Stimulated activated memory B cell treated with anti-CD40 and anti-IgM and Interleukin-4, amounts not matched to agents 10 μg/mL and 1 μg/mL and 100 μg/mL, for 72 hours (primary cell): Measurements from ENCODE around the gene BMP7.

Experiments used
- ATAC-seq: fragments of 150-1000 bp; cut with Tn5 transposase; 2 replicates; pipeline ENCODE4 v1.10.0; 2021
- H3K27ac Mint-ChIP-seq: one replicate; pipeline ENCODE4 v1.8.0; 2022; ENCODE audit warnings: mild to moderate bottlenecking, mixed read lengths
- H3K27me3 Mint-ChIP-seq: one replicate; pipeline ENCODE4 v1.8.0; 2022; ENCODE audit warnings: mixed read lengths
- H3K36me3 Mint-ChIP-seq: one replicate; pipeline ENCODE4 v1.8.0; 2022; ENCODE audit warnings: mixed read lengths
- H3K4me1 Mint-ChIP-seq: one replicate; pipeline ENCODE4 v1.8.0; 2022; ENCODE audit warnings: mixed read lengths
- H3K4me3 Mint-ChIP-seq: one replicate; pipeline ENCODE4 v1.8.0; 2022; ENCODE audit warnings: mild to moderate bottlenecking, moderate library complexity, mixed read lengths
- H3K9me3 Mint-ChIP-seq: one replicate; pipeline ENCODE4 v1.8.0; 2022; ENCODE audit warnings: mixed read lengths

Gene BMP7

DNA sequence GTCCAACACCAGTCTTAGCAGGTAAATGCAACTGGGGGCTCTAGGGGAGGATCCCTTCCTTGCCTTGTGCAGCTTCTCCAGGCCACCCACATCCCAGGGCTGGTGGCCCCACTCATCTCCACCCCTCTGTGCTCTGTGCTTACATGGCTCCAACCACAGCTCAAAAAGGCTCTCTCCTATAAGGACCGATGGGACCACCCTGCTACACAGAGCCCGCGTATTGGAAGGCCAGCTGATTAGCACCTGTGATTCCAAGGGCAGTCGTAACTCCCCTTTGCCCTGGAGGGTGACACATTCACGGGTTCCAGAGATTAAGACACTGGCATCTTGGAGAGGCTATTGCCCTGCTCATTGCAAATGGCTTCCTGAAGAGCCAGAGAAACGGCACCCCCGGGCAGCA lies 84.8 kb downstream of the BMP7 start:
- H3K4me1 Mint-ChIP-seq: no peaks in the 10 kb centered on the region
- peaks cover 4% of the 10 kb centered on the region for H3K9me3 Mint-ChIP-seq
- no peak for ATAC-seq
- no peak overlapping the region for H3K4me3 Mint-ChIP-seq
- H3K27me3 Mint-ChIP-seq: peaks cover 38% of the 10 kb centered on the region
- no peak overlapping the region for H3K27ac Mint-ChIP-seq
- H3K36me3 Mint-ChIP-seq: no peaks in the 10 kb centered on the region

DNA sequence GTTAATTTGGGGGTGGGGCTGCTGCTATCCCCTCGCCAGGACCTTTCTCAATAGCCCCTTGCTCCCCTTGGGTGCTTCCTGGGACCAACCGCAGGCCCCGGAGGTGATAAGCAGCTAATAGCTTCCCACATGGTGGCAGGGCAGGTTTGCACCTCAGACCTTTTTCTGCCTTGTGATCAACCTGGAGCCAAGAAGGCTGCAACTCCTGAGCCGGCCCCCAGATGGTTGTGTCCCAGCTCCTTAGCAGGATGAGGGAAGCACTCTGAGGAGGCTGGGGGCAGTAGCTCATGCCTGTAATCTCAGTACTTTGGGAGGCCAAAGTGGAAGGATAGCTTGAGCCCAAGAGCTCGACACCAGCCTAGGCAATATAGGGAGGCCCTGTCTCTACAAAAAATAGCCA lies 85.5 kb downstream of the BMP7 start:
- Mint-ChIP-seq H3K27me3 (peaks cover 38% of the 10 kb centered on the region), H3K27ac (no peak overlapping the region), H3K36me3 (no peaks in the 10 kb centered on the region), H3K4me3 (no peak overlapping the region), H3K4me1 (no peaks in the 10 kb centered on the region), H3K9me3 (peaks cover 4% of the 10 kb centered on the region)
- ATAC-seq: no peak

DNA sequence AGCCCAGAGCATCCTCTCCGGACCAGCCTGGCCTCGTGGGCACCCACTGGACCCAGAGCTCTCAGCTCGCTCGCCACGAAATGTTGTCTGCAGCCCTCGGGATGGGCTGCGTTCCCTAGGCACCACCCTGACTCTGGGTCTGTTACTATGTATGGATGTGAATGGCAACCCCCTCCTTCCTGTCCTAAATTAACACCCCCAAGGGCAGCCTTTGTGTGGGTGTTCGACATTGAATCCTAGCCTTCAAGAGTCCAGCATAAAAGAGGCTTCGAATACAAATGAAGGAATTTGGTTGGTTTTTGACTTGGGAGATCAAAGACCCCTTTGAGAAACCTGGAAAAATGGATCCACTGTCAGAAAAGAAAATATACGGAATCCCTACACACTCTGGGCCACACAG lies 86.1 kb downstream of the BMP7 start:
- Mint-ChIP-seq H3K27me3 (peaks cover 36% of the 10 kb centered on the region), H3K4me3 (no peak overlapping the region), H3K36me3 (no peaks in the 10 kb centered on the region), H3K27ac (no peak overlapping the region), H3K9me3 (peaks cover 2% of the 10 kb centered on the region), H3K4me1 (peaks cover 4% of the 10 kb centered on the region)
- ATAC-seq: no peak

DNA sequence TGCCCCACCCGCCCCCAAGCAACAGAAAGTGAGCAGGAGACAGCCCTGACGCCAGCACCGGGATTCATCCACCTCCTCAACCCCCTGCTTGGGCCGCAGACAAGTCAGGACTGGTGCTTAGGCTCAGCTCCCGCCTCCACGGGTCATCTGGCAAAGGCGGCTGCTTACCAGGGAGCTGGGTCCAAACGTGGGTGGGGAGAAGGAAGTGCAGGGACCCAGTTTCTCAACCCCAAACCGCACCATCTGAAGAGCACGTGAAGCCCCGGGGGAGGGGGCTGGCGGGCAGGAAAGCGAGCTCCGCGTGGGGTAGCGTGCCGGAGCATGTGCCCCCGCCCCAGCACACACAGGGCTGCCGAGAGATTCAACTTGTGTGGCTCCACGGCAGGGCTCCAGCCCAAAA lies 87.2 kb downstream of the BMP7 start:
- ATAC-seq: no peak
- Mint-ChIP-seq H3K4me3 (no peak overlapping the region), H3K27me3 (peaks cover 30% of the 10 kb centered on the region), H3K4me1 (peaks cover 4% of the 10 kb centered on the region), H3K36me3 (no peaks in the 10 kb centered on the region), H3K9me3 (no peaks in the 10 kb centered on the region), H3K27ac (no peak overlapping the region)

DNA sequence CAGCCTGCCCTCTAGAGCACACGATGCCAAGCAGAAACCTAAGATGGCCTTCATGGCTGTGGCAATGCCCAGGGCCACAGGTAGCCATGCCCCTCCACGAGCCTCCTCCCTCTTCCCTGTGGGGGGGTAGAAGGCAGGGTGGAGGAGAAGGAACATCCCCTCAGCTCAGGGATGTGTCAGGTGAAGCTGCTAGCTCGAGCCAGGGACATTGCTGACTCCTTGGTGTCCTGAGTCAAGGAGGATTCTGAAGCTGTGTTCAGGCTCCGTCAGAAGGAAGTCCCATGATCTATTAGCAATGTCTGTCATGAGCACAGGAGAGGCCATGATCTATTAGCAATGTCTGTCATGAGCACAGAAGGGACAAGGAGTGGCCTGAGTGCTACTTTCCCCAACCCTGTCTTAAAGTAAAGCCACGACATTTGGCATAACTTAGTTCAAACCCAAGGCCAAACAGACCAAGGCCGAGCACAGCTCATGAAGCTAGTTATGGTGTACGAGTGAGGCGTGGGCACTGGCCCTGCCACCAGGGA lies 87.8 kb downstream of the BMP7 start:
- H3K27ac Mint-ChIP-seq: no peak overlapping the region

DNA sequence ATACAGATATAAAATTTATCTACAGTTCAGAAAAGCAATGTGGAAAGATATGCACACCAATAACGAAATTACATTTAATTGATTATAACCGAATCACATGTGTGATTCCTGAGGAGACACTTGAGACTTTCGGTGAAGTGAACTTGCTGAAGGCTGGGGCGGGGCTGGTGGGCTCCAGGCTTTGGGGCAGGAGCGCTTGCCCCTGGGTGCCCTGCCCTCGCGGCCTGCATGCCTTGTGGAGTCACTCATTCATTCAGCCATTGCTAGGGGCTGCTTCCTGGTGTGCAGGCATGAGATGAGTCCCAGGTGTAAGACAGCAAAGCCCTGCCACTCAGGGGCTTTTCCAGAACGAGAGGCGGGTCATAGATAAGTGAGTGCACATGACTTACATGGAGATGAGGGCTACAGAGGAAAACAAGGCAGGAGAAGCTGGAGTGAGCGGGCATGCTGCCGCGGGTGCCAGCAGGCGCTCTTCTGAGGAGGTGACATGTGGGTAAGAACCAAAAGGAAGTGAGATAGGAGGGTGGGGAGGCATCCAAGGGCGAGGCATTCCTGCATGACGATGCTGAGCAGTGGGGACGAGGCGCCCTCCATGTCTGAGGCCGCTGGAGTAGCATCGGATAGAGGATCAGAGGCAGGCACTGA lies 88.7 kb downstream of the BMP7 start:
- Mint-ChIP-seq H3K4me1 (peaks cover 4% of the 10 kb centered on the region), H3K4me3 (no peak overlapping the region), H3K27ac (no peak overlapping the region), H3K36me3 (no peaks in the 10 kb centered on the region), H3K9me3 (no peaks in the 10 kb centered on the region), H3K27me3 (peaks cover 28% of the 10 kb centered on the region)
- no peak for ATAC-seq

More for the DNA sequence above, 87.8 kb downstream of the BMP7 start:
- no peaks in the 10 kb centered on the region for H3K9me3 Mint-ChIP-seq
- peaks cover 24% of the 10 kb centered on the region for H3K27me3 Mint-ChIP-seq
- H3K4me3 Mint-ChIP-seq: no peak overlapping the region
- H3K4me1 Mint-ChIP-seq: peaks cover 4% of the 10 kb centered on the region
- ATAC-seq: no peak
- H3K36me3 Mint-ChIP-seq: no peaks in the 10 kb centered on the region

DNA sequence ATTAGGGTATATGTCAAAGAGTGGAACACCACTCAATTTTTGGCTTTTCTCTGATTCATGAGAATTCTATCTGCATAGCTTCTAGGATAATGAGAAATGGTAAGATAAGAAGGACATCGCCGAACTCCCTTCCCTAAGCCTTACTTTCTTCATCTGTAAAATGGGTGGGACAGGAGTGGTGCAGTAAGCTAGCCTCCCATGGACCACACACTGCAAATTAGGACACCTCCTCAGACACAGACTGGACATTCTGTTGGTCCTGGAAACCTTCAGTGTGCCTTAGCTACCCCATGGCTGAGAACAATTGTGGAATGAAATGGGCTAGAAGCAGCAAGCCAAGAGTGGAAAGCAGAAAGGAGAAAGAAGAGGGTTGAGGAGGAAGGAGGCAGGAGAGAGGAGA lies 89.6 kb downstream of the BMP7 start:
- no peaks in the 10 kb centered on the region for H3K9me3 Mint-ChIP-seq
- H3K4me3 Mint-ChIP-seq: no peak overlapping the region
- no peaks in the 10 kb centered on the region for H3K36me3 Mint-ChIP-seq
- no peak for ATAC-seq
- peaks cover 4% of the 10 kb centered on the region for H3K4me1 Mint-ChIP-seq
- peaks cover 24% of the 10 kb centered on the region for H3K27me3 Mint-ChIP-seq
- no peak overlapping the region for H3K27ac Mint-ChIP-seq

DNA sequence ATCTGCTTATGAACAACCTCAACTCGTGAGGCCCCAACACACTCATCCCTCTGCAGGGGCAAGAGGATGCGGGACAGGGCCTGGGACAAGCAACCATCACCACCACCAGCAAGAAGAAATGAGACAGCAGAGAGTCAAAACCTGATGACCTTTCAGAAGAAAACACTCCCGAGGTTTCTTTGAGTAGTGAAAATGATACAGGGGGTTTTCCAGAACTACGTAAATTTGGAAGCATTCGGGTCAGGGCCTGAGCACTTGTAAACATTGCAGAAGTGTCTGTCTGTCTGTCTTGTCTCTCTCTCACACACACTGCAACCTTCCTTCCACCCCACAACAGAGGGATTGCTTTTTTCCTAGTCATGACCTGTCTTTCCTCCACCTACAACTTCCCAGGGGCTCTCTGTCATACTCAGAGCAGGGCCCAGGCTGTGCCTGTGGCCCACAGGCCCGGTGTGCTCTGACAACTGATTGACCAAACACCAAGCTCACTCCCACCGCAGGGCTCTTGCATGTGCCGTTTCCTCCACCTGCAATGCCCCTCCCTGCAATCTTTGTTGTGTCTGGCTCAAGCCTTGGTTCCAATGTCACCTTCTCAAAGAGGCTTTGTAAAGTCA lies 90.9 kb downstream of the BMP7 start:
- Mint-ChIP-seq H3K4me1 (peaks cover 4% of the 10 kb centered on the region), H3K9me3 (no peaks in the 10 kb centered on the region), H3K27ac (no peak overlapping the region), H3K36me3 (no peaks in the 10 kb centered on the region), H3K27me3 (peaks cover 17% of the 10 kb centered on the region), H3K4me3 (no peak overlapping the region)
- ATAC-seq: peak; percentile 52

DNA sequence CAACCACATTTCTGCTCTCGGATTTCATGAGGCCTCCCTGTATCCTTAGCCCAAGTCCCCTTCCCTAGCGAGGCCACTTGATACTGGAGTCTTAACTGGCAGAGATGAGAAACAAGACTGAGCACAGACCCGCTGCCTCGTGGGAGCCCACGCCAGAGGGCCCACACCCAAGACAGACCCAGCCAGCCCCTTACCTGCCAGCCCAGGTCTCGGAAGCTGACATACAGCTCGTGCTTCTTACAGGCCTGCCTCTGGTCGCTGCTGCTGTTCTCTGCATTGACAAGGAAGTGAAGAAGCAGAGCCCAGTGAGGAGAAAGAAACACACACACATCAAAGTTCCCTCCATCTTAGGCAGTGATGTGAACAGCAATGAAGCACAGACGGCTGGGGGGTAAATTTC lies 91.7 kb downstream of the BMP7 start:
- H3K4me3 Mint-ChIP-seq: no peak overlapping the region
- H3K4me1 Mint-ChIP-seq: peaks cover 4% of the 10 kb centered on the region
- no peaks in the 10 kb centered on the region for H3K36me3 Mint-ChIP-seq
- peaks cover 17% of the 10 kb centered on the region for H3K27me3 Mint-ChIP-seq
- ATAC-seq: no peak
- no peak overlapping the region for H3K27ac Mint-ChIP-seq
- H3K9me3 Mint-ChIP-seq: no peaks in the 10 kb centered on the region

DNA sequence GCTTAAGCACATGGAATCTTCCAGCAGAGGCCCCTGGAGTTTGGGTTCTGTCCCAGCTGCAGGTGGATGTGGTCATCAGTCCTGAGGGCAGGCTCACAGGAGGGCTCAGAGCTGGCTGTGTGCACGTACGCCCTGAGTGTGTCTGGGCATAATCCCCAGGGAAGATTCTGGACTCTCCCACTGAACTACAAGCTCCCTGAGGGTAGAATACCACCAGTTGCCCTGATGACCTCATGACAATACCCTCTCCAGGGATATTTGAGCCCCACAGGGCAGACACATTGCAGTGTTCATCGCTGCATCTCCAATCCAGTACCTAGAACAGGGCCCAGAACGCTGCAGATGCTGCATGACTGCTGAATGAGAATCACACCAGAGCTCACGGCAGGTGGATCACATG lies 92.5 kb downstream of the BMP7 start:
- Mint-ChIP-seq H3K4me3 (no peak overlapping the region), H3K4me1 (peaks cover 4% of the 10 kb centered on the region), H3K27me3 (peaks cover 17% of the 10 kb centered on the region), H3K36me3 (no peaks in the 10 kb centered on the region), H3K9me3 (no peaks in the 10 kb centered on the region), H3K27ac (no peak overlapping the region)
- no peak for ATAC-seq

DNA sequence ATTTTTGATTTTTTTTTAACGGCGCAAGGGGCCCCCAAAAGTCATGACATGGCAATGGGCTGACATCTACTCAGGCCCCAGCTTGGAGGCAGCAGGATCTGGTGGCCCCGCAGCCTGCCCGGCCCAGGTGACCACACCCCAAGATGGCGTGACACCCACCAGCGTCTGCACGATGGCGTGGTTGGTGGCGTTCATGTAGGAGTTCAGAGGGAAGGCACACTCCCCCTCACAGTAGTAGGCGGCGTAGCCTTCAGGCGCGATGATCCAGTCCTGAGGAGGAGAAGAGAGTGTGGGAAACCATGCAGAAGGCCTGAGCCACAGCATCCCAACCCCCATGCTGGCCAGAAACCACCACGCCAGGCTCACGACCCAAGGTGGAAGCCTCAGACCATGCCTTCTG lies 93.4 kb downstream of the BMP7 start:
- Mint-ChIP-seq H3K27ac (no peak overlapping the region), H3K27me3 (peaks cover 13% of the 10 kb centered on the region), H3K36me3 (no peaks in the 10 kb centered on the region), H3K4me3 (no peak overlapping the region), H3K4me1 (peaks cover 4% of the 10 kb centered on the region), H3K9me3 (no peaks in the 10 kb centered on the region)
- no peak for ATAC-seq

DNA sequence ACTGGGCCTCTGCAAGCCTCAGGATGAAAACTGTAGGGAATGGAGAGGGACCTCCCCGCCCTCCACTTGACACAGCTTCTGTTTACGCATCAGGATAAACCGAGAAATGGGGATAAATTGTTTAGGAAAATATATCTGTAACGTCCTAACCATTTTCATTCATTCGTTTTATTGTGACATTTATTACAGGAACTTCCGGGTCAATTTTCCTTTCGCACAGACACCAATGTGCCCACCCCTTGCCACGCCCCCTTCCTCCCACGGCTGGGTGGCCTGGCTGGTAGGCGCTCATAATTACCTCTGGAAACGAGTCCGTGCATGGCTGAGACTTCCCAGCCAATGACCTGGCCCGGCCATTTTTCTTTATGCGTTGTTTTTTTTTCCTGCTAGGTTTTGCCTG lies 96.1 kb downstream of the BMP7 start:
- Mint-ChIP-seq H3K36me3 (no peaks in the 10 kb centered on the region), H3K4me1 (no peaks in the 10 kb centered on the region), H3K27ac (no peak overlapping the region), H3K4me3 (no peak overlapping the region), H3K27me3 (peaks cover 19% of the 10 kb centered on the region), H3K9me3 (no peaks in the 10 kb centered on the region)
- ATAC-seq: no peak

DNA sequence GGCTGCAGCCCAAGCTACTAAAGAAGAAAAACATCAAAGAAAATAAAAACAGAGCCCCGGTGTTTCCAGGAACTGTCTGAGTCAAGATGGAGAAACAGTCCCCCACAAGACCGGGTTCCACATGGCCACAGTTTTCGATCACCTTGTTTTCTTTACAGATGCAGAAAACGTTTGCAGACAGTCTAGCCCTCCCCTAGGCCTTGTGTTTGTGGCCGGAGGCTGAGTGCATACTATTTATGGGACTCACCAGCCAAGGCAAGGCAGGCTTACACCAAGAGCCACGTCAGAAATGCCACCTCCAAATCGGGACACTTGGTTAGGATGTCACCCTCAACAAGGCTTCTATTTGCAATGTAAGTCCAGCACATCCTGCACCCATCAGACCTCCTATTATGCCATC lies 97.3 kb downstream of the BMP7 start:
- H3K9me3 Mint-ChIP-seq: peaks cover 4% of the 10 kb centered on the region
- no peaks in the 10 kb centered on the region for H3K4me1 Mint-ChIP-seq
- H3K27me3 Mint-ChIP-seq: peaks cover 26% of the 10 kb centered on the region
- no peaks in the 10 kb centered on the region for H3K36me3 Mint-ChIP-seq
- no peak overlapping the region for H3K4me3 Mint-ChIP-seq
- no peak overlapping the region for H3K27ac Mint-ChIP-seq
- no peak for ATAC-seq

DNA sequence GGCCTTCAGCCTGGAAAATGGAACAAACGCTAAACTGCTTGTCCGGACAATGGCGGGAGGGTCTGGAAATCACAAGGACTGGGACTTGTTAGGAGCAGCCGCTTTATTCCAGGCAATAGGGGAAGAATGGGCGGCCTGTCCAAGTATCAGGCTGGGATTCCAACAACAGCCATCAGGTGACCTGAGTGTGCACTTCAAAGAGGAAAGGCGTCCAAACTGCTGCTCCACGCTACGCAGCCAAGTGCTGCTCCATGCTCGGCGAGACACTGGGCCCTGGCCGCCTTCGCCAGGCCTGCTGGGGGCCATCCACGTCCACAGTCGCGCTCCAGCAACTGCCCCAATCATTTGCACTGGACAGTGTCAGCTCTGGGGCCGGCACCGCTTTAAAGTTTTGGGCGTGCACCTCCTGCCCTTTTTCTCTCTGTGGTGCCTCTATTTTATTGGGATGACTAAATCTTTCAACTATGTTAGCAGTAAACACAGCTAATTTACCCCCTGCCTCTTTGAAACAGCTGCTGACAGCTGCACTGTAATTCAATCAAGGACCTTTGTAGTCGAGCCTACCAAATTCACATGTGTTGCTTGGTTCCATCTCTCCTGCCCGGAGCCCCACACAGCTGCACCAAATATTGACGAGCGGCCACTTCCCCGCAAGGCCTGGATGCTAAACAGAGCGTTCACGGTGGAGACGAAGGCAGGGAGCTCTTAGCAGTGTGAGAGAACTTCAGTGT lies 98.3 kb downstream of the BMP7 start:
- peaks cover 24% of the 10 kb centered on the region for H3K27me3 Mint-ChIP-seq
- H3K36me3 Mint-ChIP-seq: no peaks in the 10 kb centered on the region
- no peaks in the 10 kb centered on the region for H3K4me1 Mint-ChIP-seq
- no peak overlapping the region for H3K4me3 Mint-ChIP-seq
- H3K9me3 Mint-ChIP-seq: peaks cover 4% of the 10 kb centered on the region
- no peak for ATAC-seq
- no peak overlapping the region for H3K27ac Mint-ChIP-seq

DNA sequence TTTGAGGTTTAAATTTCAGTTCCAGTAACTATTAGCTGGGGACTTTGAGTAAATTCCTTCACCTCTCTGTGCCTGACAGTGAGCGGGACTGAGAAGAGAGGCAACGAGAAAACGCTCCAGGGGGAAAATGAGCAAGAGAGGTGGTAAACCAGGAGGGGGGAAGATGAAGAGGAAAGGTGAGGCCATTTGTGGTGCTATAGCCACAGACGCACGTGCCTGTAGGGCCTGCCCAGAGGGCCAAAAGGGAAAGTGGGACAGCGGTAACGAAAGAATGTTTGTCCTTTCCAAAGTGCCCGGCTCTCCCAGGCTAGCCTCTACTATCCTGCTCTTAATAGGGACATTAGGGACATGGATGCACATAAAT lies 99.2 kb downstream of the BMP7 start:
- H3K27ac Mint-ChIP-seq: no peak overlapping the region
- H3K4me1 Mint-ChIP-seq: no peaks in the 10 kb centered on the region
- no peak for ATAC-seq
- H3K4me3 Mint-ChIP-seq: no peak overlapping the region
- H3K27me3 Mint-ChIP-seq: peaks cover 19% of the 10 kb centered on the region
- peaks cover 4% of the 10 kb centered on the region for H3K9me3 Mint-ChIP-seq
- H3K36me3 Mint-ChIP-seq: no peaks in the 10 kb centered on the region
